LHCN-M2 (cell line): ENCODE results near the gene UBE2F. TPM values are rescaled to one million over a fixed set of nuclear protein-coding genes. Genes with fewer than 3 reads are reported as not detected.

Experiments used
- DNase-seq: peaks from one replicate; pipeline ENCODE4 v3.0.0-alpha.2; 2012; ENCODE audit warnings: low read depth
- total RNA-seq: library from RNA; depleted of rRNA; stranded (reverse); fragments of >200 nt; gene quantifications from 2 replicates; pipeline ENCODE4 v1.2.3, GENCODE V29; 2014; rRNA removed

The UBE2F gene
- total RNA-seq, 1 experiment from 2014 or later = 62.2 TPM

- no peak for DNase-seq
Observed at GRCh38 chr2:238079874-238080327, 113.1 kb downstream of the UBE2F start.

- DNase-seq = no peak
Observed at GRCh38 chr2:238080518-238080917, 113.7 kb downstream of the UBE2F start.

DNA sequence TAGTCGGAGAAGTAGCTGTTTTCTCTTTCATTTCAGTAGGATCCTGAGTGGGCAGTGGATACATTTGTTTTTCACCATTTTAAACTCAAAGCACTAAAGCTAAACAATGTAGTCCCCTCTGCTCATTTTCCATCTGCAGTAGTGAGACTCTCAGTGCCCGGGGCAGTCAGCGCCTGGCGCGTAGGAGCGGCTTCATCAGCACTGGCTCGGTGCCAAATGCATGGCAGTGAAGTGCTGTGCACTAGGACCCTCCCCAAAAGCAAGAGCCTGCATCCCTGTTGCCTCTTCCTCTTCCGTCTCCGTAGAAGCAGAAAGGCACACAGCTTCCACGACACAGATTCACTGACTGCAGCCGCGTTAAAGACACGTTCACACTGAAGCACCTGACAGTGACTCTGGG is 114.3 kb downstream of the UBE2F start:
- no peak for DNase-seq

- DNase-seq = no peak
Observed at GRCh38 chr2:238081561-238081960, 114.7 kb downstream of the UBE2F start.

GRCh38 chr2:238082151-238082550 is 115.3 kb downstream of the UBE2F start:
- no peak for DNase-seq

DNA sequence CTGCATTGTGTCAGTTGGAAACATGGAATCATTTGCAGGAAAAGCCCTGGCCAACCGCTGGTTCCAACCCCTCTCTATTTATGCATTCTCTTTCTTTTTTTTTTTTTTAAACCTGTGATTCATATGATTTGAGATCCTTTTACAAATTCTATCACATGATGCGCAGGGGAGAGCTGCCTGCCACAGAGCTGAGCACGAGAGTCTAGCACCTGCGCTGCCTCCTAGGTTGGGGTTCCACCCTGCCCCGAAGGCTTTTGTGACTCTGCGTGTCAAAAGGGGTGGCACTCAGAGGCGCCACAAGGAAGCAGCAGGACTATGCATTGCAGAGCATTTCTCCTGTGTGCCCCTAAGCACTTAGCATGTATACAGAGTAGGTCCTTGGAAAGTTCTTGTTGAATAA is 116.0 kb downstream of the UBE2F start:
- DNase-seq = no peak

DNA sequence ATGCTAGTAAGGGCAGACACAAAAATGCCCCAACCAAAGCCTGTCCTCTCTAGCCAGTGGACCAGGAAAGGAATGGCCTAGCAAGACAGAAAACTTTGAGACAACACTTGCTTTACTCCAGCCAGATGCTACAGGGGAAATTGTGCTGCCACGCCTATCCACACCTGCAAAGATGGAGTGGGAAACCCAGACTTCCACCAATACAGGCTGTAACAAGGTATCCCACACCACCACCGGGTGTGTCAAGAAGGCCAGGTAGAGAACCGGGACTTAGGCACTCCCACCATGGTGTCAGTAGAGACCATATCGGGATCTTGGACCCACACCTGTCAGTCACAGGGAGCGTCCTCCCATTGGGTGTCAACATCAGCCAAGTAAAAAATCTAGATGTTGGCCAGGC is 117.1 kb downstream of the UBE2F start:
- DNase-seq = no peak

DNA sequence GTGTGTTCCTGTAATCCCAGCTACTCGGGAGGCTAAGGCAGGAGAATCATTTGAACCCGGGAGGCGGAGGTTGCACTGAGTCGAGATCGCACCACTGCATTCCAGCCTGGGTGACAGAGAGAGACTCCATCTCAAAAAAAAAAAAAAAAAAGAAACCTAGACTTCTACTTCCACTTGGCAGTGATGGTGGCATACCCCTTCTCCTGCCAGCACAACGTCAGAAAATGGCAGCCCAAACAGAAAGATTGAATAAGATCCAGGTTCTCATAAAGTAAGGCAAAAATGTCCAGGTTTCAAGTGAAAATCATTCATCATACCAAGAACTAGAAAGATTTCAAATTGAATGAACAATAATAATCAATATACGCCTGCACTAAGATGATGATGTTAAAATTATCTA is 117.9 kb downstream of the UBE2F start:
- no peak for DNase-seq

DNA sequence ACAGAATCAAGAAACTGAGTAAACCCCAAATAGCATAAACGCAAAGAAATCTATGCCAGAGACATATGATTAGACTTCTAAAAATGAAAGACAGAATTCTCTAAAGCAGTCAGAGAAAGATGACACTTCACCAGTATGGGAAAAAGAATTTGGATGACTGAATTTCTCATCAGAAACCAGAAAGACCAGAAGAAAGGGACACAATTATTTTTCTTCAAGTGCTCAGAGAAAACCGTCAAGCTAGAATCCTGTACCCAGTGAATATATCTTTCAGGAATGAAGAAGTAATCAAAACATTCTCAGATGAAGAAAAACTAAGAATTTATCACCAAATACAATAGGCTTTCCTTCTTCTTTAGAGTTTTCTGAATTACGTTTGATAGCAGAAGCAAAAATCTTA is 119.1 kb downstream of the UBE2F start:
- DNase-seq = no peak

DNA sequence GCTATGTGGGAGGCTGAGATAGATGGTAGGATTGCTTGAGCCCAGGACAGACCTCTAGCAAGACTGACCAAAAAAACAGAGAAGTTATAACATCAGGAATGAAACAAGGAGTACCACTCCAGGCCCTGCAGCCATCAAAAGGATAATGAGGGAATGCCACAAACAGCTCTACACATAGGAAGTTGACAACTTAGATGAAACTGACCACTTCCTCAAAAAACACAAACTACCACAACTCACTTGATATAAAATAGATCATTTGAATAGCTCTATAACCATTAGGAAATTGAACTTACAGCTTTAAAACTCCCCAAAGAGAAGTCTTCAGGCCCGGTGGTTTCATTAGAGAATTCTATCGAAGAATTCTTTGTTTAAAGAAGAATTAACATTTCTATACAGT is 120.4 kb downstream of the UBE2F start:
- no peak for DNase-seq

DNA sequence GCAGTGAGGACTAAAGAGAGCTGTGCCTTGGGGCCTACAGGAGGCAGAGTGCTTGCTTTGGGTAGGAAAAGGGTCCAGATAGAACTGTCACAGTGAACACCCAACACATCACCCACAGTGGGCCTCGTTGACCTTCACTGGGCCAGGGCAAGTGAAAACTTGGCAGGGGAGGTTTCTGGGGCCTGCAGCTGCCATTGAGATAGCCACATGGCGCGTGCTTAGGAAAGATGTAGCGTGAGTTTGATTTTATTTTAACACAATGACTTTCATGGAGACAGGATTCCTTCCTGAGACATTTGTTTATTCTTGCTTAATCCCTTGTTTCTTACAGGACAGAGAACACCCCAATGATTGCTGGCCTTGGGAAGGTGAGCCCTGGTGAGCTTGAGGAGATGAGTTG is 124.1 kb downstream of the UBE2F start:
- DNase-seq = no peak

DNA sequence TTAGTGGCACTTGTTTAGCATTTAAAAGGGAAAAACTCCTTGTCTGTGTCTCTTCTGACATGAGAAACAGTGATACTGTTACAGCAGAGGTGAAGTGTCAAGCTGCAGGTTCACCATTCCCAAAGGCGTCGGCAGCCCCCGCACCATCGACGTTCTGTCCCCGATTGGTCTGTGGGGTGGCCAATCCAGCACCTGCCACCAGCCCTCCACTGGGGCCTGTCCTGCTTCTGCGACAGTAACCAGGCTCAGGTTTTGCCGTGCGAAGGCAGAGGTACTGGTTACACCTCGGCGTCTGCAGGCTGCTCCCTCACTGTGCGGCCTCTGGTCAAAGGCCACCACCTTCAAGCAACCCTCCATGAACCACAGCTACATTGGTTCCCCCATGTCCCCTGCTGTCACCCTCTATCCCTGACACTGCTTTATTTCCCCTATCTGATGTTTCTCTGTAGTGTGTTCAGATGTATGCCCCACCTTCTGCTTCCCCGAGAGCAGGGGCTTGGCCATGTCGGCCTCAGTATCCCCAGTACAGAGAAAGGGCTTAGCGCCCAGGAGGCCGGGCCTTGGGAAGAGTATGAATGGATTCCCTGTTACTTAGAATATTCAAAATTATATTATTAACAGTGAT is 124.7 kb downstream of the UBE2F start:
- DNase-seq = no peak

Other genes with a start within 250 kb of the UBE2F start
- gene RBM44, start 168.2 kb upstream of the UBE2F start, total RNA-seq = 0.06 and 0.34 TPM in 2 replicates
- 13.5 and 14.2 TPM in 2 replicates for gene RAMP1, start 107.4 kb upstream of the UBE2F start, total RNA-seq
- gene SCLY, start 94.0 kb downstream of the UBE2F start, total RNA-seq = 24.0 and 24.4 TPM in 2 replicates
- 9.7 and 14.2 TPM in 2 replicates for gene ESPNL, start 133.3 kb downstream of the UBE2F start, total RNA-seq
- 0.96 and 2.1 TPM in 2 replicates for gene KLHL30, start 171.7 kb downstream of the UBE2F start, total RNA-seq
- 24.2 and 25.6 TPM in 2 replicates for gene ERFE, start 192.0 kb downstream of the UBE2F start, total RNA-seq
- 16.0 and 22.9 TPM in 2 replicates for gene ILKAP, start 236.7 kb downstream of the UBE2F start, total RNA-seq